Heart right ventricle (tissue), 16 donors: ENCODE data around the gene S100A14. TPM values are rescaled to one million over a fixed set of nuclear protein-coding genes. Genes with fewer than 3 reads are reported as not detected.

Experiments used
- ATAC-seq, 8 donors: fragments of 200-7000 bp; cut with Tn5 transposase; one replicate each; pipeline ENCODE4 v1.9.1; 2020; ENCODE audit warnings: mild to moderate bottlenecking in 8 of 8, moderate library complexity in 8 of 8, moderate number of reproducible peaks in 1 of 8
- DNase-seq, 2 donors: peaks; one replicate each; pipeline ENCODE4 v3.0.0-alpha.2; 2020
- H3K27ac ChIP-seq, 10 donors: fragments of 200-600 bp; sonication (generic) in 2 of 10; one replicate each; pipeline versions ENCODE4 v1.5.0 to v1.8.0; 2020 to 2022; ENCODE audit warnings: mild to moderate bottlenecking in 3 of 10
- H3K27me3 ChIP-seq, 7 donors: fragments of 200-600 bp; one replicate each; pipeline ENCODE4 v1.8.0; 2021 to 2022; ENCODE audit warnings: mild to moderate bottlenecking in 2 of 7
- H3K36me3 ChIP-seq, 9 donors: fragments of 200-600 bp; sonication (generic) in 1 of 9; one replicate each; pipeline versions ENCODE4 v1.5.0 to v1.8.0; 2020 to 2022; ENCODE audit warnings: mild to moderate bottlenecking in 2 of 9
- H3K4me1 ChIP-seq, 9 donors: fragments of 200-600 bp; sonication (generic) in 1 of 9; one replicate each; pipeline versions ENCODE4 v1.5.0 to v1.8.0; 2020 to 2022; ENCODE audit warnings: mild to moderate bottlenecking in 4 of 9
- H3K4me3 ChIP-seq, 10 donors: fragments of 200-600 bp; sonication (generic) in 2 of 10; one replicate each; pipeline versions ENCODE4 v1.5.0 to v1.8.0; 2020 to 2022; ENCODE audit warnings: mild to moderate bottlenecking in 7 of 10, moderate library complexity in 2 of 10
- H3K9me3 ChIP-seq, 11 donors: fragments of 200-600 bp in 10 of 11; sonication (generic) in 2 of 11; one replicate each; pipeline versions ENCODE4 v1.5.0 to v1.8.0; 2013 to 2022; ENCODE audit warnings: mild to moderate bottlenecking in 2 of 11, control low read depth in 1 of 11, moderate library complexity in 1 of 11
- WGBS, 2 donors: extraction: QIAGEN DNeasy Blood & Tissue Kit; methylation state at CpG; one replicate each; pipeline ENCODE4 v1.1.7; 2013; ENCODE audit warnings: inconsistent platforms in 1 of 2; 5-methylcytosine and 5-hydroxymethylcytosine counted together
- intact Hi-C, 10 donors: fragments of 100-400 bp; cut with DNase I; formaldehyde crosslinking; loops; one replicate each; pipeline versions ENCODE4 v1.11.1 to v1.14.2; 2022
- polyA plus RNA-seq, 2 donors: library from polyadenylated mRNA; stranded (reverse); fragments of 200-250 nt; gene quantifications; one replicate each; pipeline ENCODE4 v1.2.3, GENCODE V29; 2013
- total RNA-seq, 10 donors: library from RNA; stranded (reverse); fragmentation: NEBNext Ultra II Directional in 3 of 10; extraction: Animal tissue kit (Norgen Biotek cat#: 25700) in 3 of 10; gene quantifications; one replicate each; pipeline versions ENCODE4 v1.2.1 to v1.2.4, GENCODE V29; 2021 to 2023
- TF ChIP-seq, protein P1 (sequence below), 9 donors: fragments of 200-600 bp; sonication (generic) in 2 of 9; IDR thresholded peaks; one replicate each; pipeline versions ENCODE4 v1.5.0 to v1.8.0; 2021 to 2022; ENCODE audit warnings: antibody characterized with exemption in 9 of 9, mild to moderate bottlenecking in 5 of 9, moderate library complexity in 1 of 9
- donor health status: Arrhythmogenic right ventricular cardiomyopathy.
- donor health status: ischemic (EF 13 %, LVEDD 7.1; RV severe dilation, severe dysfunction).
- donor health status: healthy with polysubstance abuse.
- donor health status: DM: no; HTN: yes; CAD: no.
- donor health status: DM: no; HTN: no; CAD: no.
- donor health status: ischemic (EF 25% LVEDD 6.9; RV normal size, moderate dysfunction).
- donor health status: ischemic (EF 25% LVEDD 5.7; RV mildly dilated, moderate dysfunction).
- donor health status: healthy.
- donor health status: DM: yes; HTN: yes; CAD: no.
- donor health status: Ischemic cardiomyopathy.
- donor health status: ischemic (EF 35%, LVEDD 5.7; RV mildly dilated, moderate dysfunction).
- donor health status: nonischemic (EF 11% LVEDD 7.7; RV severe dilation, severe dysfunction).
- donor health status: DM: yes; HTN: yes; CAD: no.
- donor health status: PGD.
- donor health status: ischemic (EF 29% LVEDD 5.4; RV normal size, mild dysfunction).
- donor health status: nonischemic (EF 23%, LVEDD 6.1; RV moderate dilation, normal function).

S100A14 gene
- total and polyA plus RNA-seq, 12 donors = 0.80 to 7.3 (median 4.1) TPM

DNA sequence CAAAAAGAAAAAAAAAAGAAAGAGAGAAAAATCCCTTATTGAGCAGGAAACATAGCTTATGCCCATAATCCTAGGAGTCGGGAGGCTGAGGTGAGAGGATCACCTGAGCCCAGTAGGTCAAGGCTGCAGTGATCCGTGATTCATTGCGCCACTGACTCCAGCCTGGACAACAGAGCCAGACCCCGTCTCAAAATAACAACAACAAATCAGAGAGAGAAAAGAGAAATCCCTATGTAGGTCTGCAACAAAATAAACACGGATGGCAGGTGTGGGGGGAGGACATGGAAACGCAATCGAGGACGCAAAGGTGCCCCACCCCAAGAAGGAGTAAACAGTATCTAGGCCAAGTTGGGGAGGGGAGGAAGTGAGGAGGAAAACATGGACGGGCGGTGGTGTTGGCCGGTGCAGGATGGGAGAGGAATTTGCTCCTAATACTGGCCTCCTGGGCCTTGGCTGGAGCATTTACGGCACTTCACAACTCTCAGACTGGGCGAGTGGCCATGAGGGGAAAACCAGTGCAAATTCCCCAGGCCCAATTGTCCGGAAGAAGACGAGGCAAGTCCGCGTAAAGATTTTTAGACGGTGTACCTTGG is 17.1 kb upstream of the S100A14 start:
- intact Hi-C loops = loop anchor here in 1 of 10 donors (5.0 kb wide), 1 partner anchor 34 kb away; no protein-coding TSS in a partner anchor
- Histone ChIP-seq H3K36me3 (peaks cover 0 to 30% (median 16%) of the 10 kb centered on the region in 9 donors), H3K4me3 (peak overlapping the region in 9 of 10 donors; percentile 67 to 95 (median 91)), H3K9me3 (no peaks in the 10 kb centered on the region), H3K27me3 (no peaks in the 10 kb centered on the region), H3K27ac (peak overlapping the region; percentile 98 to 100 (median 100)), H3K4me1 (peaks cover 10 to 82% (median 61%) of the 10 kb centered on the region in 9 donors)
- 30 to 47% methylated on average over 18 of the region's 18 CpGs for WGBS, 2 donors
- peak; percentile 11 to 46 (median 32) for ATAC-seq
- TF ChIP-seq, protein P1, sequence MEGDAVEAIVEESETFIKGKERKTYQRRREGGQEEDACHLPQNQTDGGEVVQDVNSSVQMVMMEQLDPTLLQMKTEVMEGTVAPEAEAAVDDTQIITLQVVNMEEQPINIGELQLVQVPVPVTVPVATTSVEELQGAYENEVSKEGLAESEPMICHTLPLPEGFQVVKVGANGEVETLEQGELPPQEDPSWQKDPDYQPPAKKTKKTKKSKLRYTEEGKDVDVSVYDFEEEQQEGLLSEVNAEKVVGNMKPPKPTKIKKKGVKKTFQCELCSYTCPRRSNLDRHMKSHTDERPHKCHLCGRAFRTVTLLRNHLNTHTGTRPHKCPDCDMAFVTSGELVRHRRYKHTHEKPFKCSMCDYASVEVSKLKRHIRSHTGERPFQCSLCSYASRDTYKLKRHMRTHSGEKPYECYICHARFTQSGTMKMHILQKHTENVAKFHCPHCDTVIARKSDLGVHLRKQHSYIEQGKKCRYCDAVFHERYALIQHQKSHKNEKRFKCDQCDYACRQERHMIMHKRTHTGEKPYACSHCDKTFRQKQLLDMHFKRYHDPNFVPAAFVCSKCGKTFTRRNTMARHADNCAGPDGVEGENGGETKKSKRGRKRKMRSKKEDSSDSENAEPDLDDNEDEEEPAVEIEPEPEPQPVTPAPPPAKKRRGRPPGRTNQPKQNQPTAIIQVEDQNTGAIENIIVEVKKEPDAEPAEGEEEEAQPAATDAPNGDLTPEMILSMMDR (IDR thresholded peaks at IDR 0.05) = no peak
- peak in 1 of 2 donors; percentile 56 for DNase-seq

DNA sequence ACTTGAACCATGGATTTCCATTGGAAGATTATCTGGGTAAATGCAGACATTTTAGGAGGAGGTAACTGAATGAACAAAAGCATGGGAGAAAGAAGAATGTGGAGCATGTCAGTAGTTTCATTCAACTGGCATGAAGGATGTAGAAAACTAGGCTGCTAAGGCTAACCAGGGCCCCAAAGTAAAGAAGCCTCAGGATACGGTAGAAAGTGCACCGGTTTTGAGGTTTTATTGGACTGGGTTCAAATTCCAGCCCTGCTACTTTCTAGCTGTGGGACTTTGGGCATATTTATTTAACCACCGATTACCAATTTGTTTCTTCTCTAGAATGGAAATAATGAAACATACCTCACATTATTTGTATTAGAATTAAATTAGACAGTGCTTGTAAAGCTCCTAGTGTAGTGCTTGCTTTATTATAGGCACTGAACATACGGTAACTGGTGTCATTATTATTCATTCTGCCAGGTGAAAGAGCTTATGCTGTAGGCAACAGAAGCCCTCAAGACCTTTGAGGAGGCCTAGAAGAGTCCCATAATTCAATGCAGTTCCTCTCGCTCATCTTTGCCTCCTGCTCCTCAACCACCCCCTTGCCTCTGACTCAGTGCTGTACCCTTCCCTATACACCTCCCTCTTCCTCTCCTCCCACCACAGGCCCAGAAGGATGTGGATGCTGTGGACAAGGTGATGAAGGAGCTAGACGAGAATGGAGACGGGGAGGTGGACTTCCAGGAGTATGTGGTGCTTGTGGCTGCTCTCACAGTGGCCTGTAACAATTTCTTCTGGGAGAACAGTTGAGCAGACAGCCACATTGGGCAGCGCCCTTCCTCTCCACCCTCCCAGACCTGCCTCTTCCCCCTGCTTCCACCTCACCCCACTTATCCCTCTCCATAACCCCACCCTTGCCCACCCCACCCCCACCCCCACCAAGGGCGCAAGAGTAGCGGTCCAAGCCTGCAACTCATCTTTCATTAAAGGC is 15.2 kb upstream of the S100A14 start:
- WGBS, 2 donors = 80 to 81% methylated on average over 10 of the region's 10 CpGs
- Histone ChIP-seq H3K9me3 (no peaks in the 10 kb centered on the region), H3K36me3 (peaks cover 0 to 11% (median under 1%) of the 10 kb centered on the region in 9 donors), H3K4me3 (peak overlapping the region in 3 of 10 donors; percentile 58 to 61 (median 60)), H3K4me1 (peaks cover 14 to 82% (median 59%) of the 10 kb centered on the region in 9 donors), H3K27me3 (no peaks in the 10 kb centered on the region), H3K27ac (peak overlapping the region in 8 of 10 donors; percentile 30 to 98 (median 92))
- TF ChIP-seq, protein P1 (IDR thresholded peaks at IDR 0.05) = no peak
- DNase-seq = no peak
- intact Hi-C loops = loop anchor here in 1 of 10 donors (5.0 kb wide), 1 partner anchor 36 kb away; no protein-coding TSS in a partner anchor
- ATAC-seq = no peak

DNA sequence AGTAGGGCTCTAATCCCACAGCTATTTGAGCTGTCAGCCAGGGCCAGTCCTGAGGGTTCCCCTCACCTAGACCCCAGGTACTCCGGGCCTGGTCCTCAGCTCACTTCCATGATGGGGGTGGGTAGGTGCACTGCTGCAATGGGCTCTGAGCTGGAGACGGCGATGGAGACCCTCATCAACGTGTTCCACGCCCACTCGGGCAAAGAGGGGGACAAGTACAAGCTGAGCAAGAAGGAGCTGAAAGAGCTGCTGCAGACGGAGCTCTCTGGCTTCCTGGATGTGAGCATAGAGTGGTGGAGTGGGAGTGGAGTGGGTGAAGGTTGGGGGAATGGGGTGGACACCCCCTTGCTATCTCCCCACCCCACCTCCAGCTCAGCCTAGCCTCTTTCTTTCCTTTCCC is 14.3 kb upstream of the S100A14 start:
- Histone ChIP-seq H3K36me3 (peaks cover 0 to 6% (median 0%) of the 10 kb centered on the region in 9 donors), H3K4me1 (peaks cover 20 to 82% (median 57%) of the 10 kb centered on the region in 9 donors), H3K27ac (peak overlapping the region; percentile 38 to 98 (median 90)), H3K9me3 (no peaks in the 10 kb centered on the region), H3K4me3 (peak overlapping the region in 8 of 10 donors; percentile 13 to 71 (median 58)), H3K27me3 (no peaks in the 10 kb centered on the region)
- TF ChIP-seq, protein P1 (IDR thresholded peaks at IDR 0.05) = no peak
- 76 to 81% methylated on average over 7 of the region's 7 CpGs for WGBS, 2 donors
- ATAC-seq (no peak), DNase-seq (no peak)
- intact Hi-C loops = loop anchor here in 1 of 10 donors (5.0 kb wide), 1 partner anchor 37 kb away; no protein-coding TSS in a partner anchor

GRCh38 chr1:153629971-153630370 is 13.8 kb upstream of the S100A14 start:
- Histone ChIP-seq H3K27ac (peak overlapping the region; percentile 51 to 98 (median 90)), H3K9me3 (no peaks in the 10 kb centered on the region), H3K4me3 (peak overlapping the region in 9 of 10 donors; percentile 19 to 71 (median 58)), H3K36me3 (peaks cover 0 to 9% (median 0%) of the 10 kb centered on the region in 9 donors), H3K4me1 (peaks cover 20 to 82% (median 54%) of the 10 kb centered on the region in 9 donors), H3K27me3 (no peaks in the 10 kb centered on the region)
- DNase-seq = peak; percentile 67 to 80
- WGBS, 2 donors = 53 to 72% methylated on average over 1 of the region's 1 CpG
- intact Hi-C loops = loop anchor here in 2 of 10 donors (5.0 kb wide), 2 partner anchors 37 to 42 kb away; partner anchors contain the start of gene ILF2 (in 1 of the 2)
- ATAC-seq = peak in 7 of 8 donors; percentile 19 to 52 (median 31)
- TF ChIP-seq, protein P1 (IDR thresholded peaks at IDR 0.05) = no peak
